ENCODE data around the gene UQCC5.

DNA sequence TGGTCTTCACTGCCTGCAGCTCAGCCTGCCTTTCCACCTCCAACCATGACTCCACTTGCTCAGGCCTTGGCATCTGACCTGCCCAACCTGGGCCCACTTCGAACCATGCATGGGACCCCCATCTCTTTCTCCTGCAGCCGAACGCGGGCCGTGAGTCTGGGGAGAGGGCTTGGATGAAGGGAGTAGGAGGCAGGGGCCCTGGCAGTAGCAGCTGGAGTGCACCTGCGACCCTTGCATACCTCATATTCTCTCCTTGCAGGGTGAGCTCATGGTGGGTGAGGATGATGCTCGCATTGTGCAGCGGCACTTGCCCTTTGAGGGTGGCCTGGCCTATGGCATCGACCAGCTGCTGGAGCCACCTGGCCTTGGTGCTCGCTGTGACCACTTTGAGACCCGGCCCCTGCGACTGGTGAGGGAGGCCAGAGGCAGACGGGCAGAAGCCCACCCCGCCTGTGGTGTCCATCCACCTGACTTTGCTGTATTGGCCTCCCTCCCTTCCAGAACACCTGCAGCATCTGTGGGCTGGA, 16.2 kb upstream of the UQCC5 start:
- no peak for TF ChIP-seq POLR2A (IDR thresholded peaks at IDR 0.05)
- TF ChIP-seq, protein P1, sequence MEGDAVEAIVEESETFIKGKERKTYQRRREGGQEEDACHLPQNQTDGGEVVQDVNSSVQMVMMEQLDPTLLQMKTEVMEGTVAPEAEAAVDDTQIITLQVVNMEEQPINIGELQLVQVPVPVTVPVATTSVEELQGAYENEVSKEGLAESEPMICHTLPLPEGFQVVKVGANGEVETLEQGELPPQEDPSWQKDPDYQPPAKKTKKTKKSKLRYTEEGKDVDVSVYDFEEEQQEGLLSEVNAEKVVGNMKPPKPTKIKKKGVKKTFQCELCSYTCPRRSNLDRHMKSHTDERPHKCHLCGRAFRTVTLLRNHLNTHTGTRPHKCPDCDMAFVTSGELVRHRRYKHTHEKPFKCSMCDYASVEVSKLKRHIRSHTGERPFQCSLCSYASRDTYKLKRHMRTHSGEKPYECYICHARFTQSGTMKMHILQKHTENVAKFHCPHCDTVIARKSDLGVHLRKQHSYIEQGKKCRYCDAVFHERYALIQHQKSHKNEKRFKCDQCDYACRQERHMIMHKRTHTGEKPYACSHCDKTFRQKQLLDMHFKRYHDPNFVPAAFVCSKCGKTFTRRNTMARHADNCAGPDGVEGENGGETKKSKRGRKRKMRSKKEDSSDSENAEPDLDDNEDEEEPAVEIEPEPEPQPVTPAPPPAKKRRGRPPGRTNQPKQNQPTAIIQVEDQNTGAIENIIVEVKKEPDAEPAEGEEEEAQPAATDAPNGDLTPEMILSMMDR (IDR thresholded peaks at IDR 0.05) = no peak

Measured in body of pancreas (tissue), 4 donors.